ENCODE data around the gene IRX6. TPM values are rescaled to one million over a fixed set of nuclear protein-coding genes. Genes with fewer than 3 reads are reported as not detected.

The IRX6 gene
- total and polyA plus RNA-seq, 2 of the 13 experiments (the other 11 are each of a cell fraction or from before 2014, with no cell fraction given), result not detected

DNA sequence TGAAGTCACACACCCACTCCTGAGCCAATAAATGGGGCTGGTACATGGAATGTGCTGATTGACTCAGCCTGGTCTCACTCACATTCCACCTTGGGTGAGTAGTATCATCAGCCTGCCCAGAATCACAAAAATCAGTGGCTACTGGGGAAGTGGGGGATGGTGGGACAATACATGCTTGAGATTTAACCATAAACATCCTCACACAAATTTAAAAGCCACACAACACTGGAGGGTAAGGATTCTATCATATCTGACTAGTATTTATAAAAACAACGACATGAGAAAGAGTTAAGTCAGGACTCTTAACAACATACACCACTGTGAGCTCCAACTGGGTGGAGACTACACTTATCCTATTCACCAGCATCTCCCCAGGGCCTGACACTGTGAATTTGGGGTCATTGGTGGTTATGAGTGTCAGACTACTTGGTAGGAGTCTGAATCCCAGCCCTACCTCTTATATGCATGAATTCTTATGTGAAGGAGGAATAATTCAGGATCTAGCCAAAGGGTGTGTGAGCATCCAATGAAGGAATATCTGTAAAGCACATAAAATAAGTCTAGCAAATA is 26.0 kb upstream of the IRX6 start:
- in situ Hi-C loops (cut with HindIII; ENCODE audit: extremely low pct_ligation_motif_present, low pct_unique_long_range_greater_than_20kb), result no loop called here
- Histone ChIP-seq H2AFZ (ENCODE audit: low read length) (no peak overlapping the region), H3K4me2 (ENCODE audit: low read depth, low read length) (no peak overlapping the region), H3K4me3 (replicated peaks in 1 of 3; ENCODE audit: insufficient read depth in 1 of 3, low read depth in 2 of 3, low read length in 3 of 3) (no peak overlapping the region), H3K4me1 (ENCODE audit: insufficient read depth, low read length) (no peaks in the 10 kb centered on the region), H4K20me1 (ENCODE audit: insufficient read depth, low read length) (no peaks in the 10 kb centered on the region), H3K9me3 (ENCODE audit: low read length) (no peaks in the 10 kb centered on the region), H3K9ac (ENCODE audit: insufficient read depth, low read depth, low read length) (no peak overlapping the region), H3K36me3 (replicated peaks in 1 of 2; ENCODE audit: control insufficient read depth in 1 of 2, insufficient read depth in 2 of 2, low read length in 2 of 2) (no peaks in the 10 kb centered on the region), H3K79me2 (ENCODE audit: insufficient read depth, low read length) (no peaks in the 10 kb centered on the region), H3K27ac (ENCODE audit: extremely low read length, insufficient read depth, low read length) (no peak overlapping the region), H3K27me3 (ENCODE audit: control insufficient read depth in 1 of 2, insufficient read depth in 2 of 2, low read length in 2 of 2) (peaks cover 0 to 18% of the 10 kb centered on the region in 2 experiments; a peak in 2 of 5 replicates)
- ChIA-PET CTCF (ENCODE audit: low intra/inter-chr PET ratio, low total read pairs) (no interaction called here), POLR2A (no interaction called here)
- no peak for DNase-seq (ENCODE audit: low spot score)
- WGBS (ENCODE audit: low lambda C conversion rate), result 0% methylated on average over 1 of the region's 1 CpG
- no peak for ATAC-seq
- intact Hi-C loops (cut with micrococcal nuclease; ENCODE audit: unreplicated experiment), result no loop called here
- TF ChIP-seq FOSL2 (CRISPR knock-in tag; IDR thresholded peaks at IDR 0.05), result no peak
- no peak for TF ChIP-seq CENPT (CRISPR knock-in tag; IDR thresholded peaks at IDR 0.05; ENCODE audit: low read depth)
- no peak for TF ChIP-seq KAT8 (CRISPR knock-in tag; IDR thresholded peaks at IDR 0.05)
- TF ChIP-seq ZNF672 (CRISPR knock-in tag; IDR thresholded peaks at IDR 0.05), result no peak
- no peak for TF ChIP-seq ZNF687 (CRISPR knock-in tag; IDR thresholded peaks at IDR 0.05)
- no peak for TF ChIP-seq ZKSCAN5 (CRISPR knock-in tag; IDR thresholded peaks at IDR 0.05)
- TF ChIP-seq, protein P1, sequence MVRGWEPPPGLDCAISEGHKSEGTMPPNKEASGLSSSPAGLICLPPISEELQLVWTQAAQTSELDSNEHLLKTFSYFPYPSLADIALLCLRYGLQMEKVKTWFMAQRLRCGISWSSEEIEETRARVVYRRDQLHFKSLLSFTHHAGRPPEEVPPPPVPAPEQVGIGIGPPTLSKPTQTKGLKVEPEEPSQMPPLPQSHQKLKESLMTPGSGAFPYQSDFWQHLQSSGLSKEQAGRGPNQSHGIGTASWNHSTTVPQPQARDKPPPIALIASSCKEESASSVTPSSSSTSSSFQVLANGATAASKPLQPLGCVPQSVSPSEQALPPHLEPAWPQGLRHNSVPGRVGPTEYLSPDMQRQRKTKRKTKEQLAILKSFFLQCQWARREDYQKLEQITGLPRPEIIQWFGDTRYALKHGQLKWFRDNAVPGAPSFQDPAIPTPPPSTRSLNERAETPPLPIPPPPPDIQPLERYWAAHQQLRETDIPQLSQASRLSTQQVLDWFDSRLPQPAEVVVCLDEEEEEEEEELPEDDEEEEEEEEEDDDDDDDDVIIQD (CRISPR knock-in tag; IDR thresholded peaks at IDR 0.05; ENCODE audit: low read depth), result no peak
- TF ChIP-seq AGO2 (optimal IDR thresholded peaks at IDR 0.05; ENCODE audit: low read depth, low read length), result no peak
- TF ChIP-seq ZNF446 (CRISPR knock-in tag; IDR thresholded peaks at IDR 0.05), result no peak
- TF ChIP-seq ZNF552 (CRISPR knock-in tag; IDR thresholded peaks at IDR 0.05; ENCODE audit: borderline replicate concordance), result no peak
- no peak for TF ChIP-seq ZNF503 (CRISPR knock-in tag; IDR thresholded peaks at IDR 0.05)
- TF ChIP-seq, protein P2, sequence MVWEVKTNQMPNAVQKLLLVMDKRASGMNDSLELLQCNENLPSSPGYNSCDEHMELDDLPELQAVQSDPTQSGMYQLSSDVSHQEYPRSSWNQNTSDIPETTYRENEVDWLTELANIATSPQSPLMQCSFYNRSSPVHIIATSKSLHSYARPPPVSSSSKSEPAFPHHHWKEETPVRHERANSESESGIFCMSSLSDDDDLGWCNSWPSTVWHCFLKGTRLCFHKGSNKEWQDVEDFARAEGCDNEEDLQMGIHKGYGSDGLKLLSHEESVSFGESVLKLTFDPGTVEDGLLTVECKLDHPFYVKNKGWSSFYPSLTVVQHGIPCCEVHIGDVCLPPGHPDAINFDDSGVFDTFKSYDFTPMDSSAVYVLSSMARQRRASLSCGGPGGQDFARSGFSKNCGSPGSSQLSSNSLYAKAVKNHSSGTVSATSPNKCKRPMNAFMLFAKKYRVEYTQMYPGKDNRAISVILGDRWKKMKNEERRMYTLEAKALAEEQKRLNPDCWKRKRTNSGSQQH (CRISPR knock-in tag; IDR thresholded peaks at IDR 0.05; ENCODE audit: low read depth), result no peak
- FAIRE-seq, result no peak
- BruUV-seq (replicated peaks), result no TSS peak

Measured in HepG2 (cell line).